ENCODE data around the gene MPRIP. TPM values are rescaled to one million over a fixed set of nuclear protein-coding genes. Genes with fewer than 3 reads are reported as not detected.

Gene MPRIP
- total RNA-seq, 1 experiment from 2014 or later = 132 TPM

- Mint-ChIP-seq H3K27ac (peak overlapping the region in 1 of 3 experiments; percentile 53; a peak in 3 of 7 replicates), H3K4me1 (peaks cover 13 to 14% of the 10 kb centered on the region in 2 experiments)
- no peak overlapping the region for H2BK12ac ChIP-seq (ENCODE audit: insufficient read length, low read depth, low read length)
Measured at GRCh38 chr17:17060001-17060922, 18.0 kb downstream of the MPRIP start.

More at GRCh38 chr17:17060001-17060922, 18.0 kb downstream of the MPRIP start:
- peaks cover 1% of the 10 kb centered on the region; the same call in 1 of the 2 replicates for H3K79me2 ChIP-seq (ENCODE audit: insufficient read depth, low read length)
- no peak overlapping the region for H4K5ac ChIP-seq (ENCODE audit: insufficient read length, low read depth, low read length)
- Mint-ChIP-seq H3K27me3 (ENCODE audit: low read depth) (no peaks in the 10 kb centered on the region), H3K4me3 (no peak overlapping the region), H3K9me3 (no peaks in the 10 kb centered on the region), H3K36me3 (ENCODE audit: insufficient read depth in 1 of 3, low read depth in 3 of 3) (peaks cover 0 to 2% (median 0%) of the 10 kb centered on the region in 3 experiments; a peak in 2 of 7 replicates)
- TF ChIP-seq, protein P1, sequence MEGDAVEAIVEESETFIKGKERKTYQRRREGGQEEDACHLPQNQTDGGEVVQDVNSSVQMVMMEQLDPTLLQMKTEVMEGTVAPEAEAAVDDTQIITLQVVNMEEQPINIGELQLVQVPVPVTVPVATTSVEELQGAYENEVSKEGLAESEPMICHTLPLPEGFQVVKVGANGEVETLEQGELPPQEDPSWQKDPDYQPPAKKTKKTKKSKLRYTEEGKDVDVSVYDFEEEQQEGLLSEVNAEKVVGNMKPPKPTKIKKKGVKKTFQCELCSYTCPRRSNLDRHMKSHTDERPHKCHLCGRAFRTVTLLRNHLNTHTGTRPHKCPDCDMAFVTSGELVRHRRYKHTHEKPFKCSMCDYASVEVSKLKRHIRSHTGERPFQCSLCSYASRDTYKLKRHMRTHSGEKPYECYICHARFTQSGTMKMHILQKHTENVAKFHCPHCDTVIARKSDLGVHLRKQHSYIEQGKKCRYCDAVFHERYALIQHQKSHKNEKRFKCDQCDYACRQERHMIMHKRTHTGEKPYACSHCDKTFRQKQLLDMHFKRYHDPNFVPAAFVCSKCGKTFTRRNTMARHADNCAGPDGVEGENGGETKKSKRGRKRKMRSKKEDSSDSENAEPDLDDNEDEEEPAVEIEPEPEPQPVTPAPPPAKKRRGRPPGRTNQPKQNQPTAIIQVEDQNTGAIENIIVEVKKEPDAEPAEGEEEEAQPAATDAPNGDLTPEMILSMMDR (conservative IDR thresholded peaks at IDR 0.05) = no peak
- WGBS (ENCODE audit: extremely low coverage, insufficient read length, low lambda C conversion rate) = no CpG with 5 or more reads among the region's 10 CpGs
- H2BK15ac ChIP-seq (ENCODE audit: low read depth, low read length) = no peak overlapping the region
- H3K27ac ChIP-seq (ENCODE audit: insufficient read length, low read depth, low read length) = no peak overlapping the region
- no peaks in the 10 kb centered on the region for H3K23me2 ChIP-seq (ENCODE audit: insufficient read length, low read depth, low read length, poor library complexity, severe bottlenecking)
- H4K91ac ChIP-seq (ENCODE audit: insufficient read length, low read depth, low read length) = no peak overlapping the region
- no peak overlapping the region for H2BK120ac ChIP-seq (ENCODE audit: low read depth, low read length, poor library complexity, severe bottlenecking)
- H3K4me1 ChIP-seq (ENCODE audit: insufficient read depth, low read length) = no peaks in the 10 kb centered on the region
- no peak overlapping the region for H3T11ph ChIP-seq (ENCODE audit: low read length)
- H3K23ac ChIP-seq (ENCODE audit: insufficient read length, low read depth, low read length) = no peak overlapping the region
- H3K79me1 ChIP-seq (ENCODE audit: insufficient read depth, low read depth, low read length, poor library complexity, severe bottlenecking) = peaks cover 8% of the 10 kb centered on the region
- H3K9ac ChIP-seq (ENCODE audit: extremely low read depth, insufficient read length, low read length) = no peak overlapping the region
- H3K14ac ChIP-seq (ENCODE audit: insufficient read depth, low read length) = no peak overlapping the region; the same call in 1 of the 2 replicates
- no peak overlapping the region for H2AFZ ChIP-seq (ENCODE audit: low read length)
- DNase-seq = peak; percentile 24
- no peak overlapping the region for H3K18ac ChIP-seq (ENCODE audit: insufficient read length, low read depth, low read length)
- no peak overlapping the region for H2AK5ac ChIP-seq (ENCODE audit: insufficient read length, low read length)
- no peaks in the 10 kb centered on the region for H4K20me1 ChIP-seq (ENCODE audit: control insufficient read depth, insufficient read depth, insufficient read length)
- H3K56ac ChIP-seq (ENCODE audit: insufficient read length, low read depth, low read length) = no peak overlapping the region
- no peak overlapping the region for H4K8ac ChIP-seq (replicated peaks; ENCODE audit: insufficient read length, low read depth, low read length)
- no peak overlapping the region for H3K4ac ChIP-seq (ENCODE audit: low read depth, low read length)
- no peak overlapping the region for H2BK20ac ChIP-seq (ENCODE audit: low read depth, low read length, poor library complexity, severe bottlenecking)
- no peak overlapping the region for H2BK5ac ChIP-seq (ENCODE audit: insufficient read length, low read length)
- no peak overlapping the region for H3K4me2 ChIP-seq (ENCODE audit: insufficient read depth, insufficient read length, low read length)
- no peaks in the 10 kb centered on the region for H3K9me3 ChIP-seq (ENCODE audit: control insufficient read depth, low read depth, low read length)
- H3K27me3 ChIP-seq (ENCODE audit: insufficient read depth, low read length) = no peaks in the 10 kb centered on the region

All from H9 (cell line).